Activated CD4-positive, alpha-beta T cell treated with anti-CD3 and anti-CD28 coated beads, Interleukin-2, Interleukin-6, amounts not matched to agents 100 ng/mL and 50 ng/mL, durations not matched to agents 16 hours and 8 hours (primary cell): ENCODE data around the gene TSPEAR.

Experiments
- DNase-seq: peaks from one replicate; pipeline ENCODE4 v3.0.0-alpha.2; 2020

TSPEAR gene

GRCh38 chr21:44478124-44478800, 233.1 kb downstream of the TSPEAR start:
- no peak for DNase-seq

DNA sequence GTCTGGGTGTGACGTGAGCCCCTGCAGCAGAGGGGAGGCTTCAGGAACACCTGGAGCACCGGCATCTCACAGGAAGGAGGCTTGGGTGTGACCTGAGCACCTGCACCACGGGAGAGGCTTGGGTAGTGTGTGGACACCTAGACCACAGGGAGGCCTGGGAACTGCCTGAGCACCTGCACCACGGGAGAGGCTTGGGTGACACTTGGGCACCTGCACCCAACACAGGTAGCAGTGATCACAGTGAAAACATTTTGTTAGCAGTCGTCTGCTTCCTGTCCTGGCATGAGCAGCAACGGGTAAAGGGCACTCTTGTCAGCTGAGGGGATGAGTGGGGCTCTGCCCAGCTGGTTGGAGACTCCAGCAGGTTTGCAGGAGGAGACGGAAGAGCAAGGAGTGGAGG, 233.7 kb downstream of the TSPEAR start:
- no peak for DNase-seq

DNA sequence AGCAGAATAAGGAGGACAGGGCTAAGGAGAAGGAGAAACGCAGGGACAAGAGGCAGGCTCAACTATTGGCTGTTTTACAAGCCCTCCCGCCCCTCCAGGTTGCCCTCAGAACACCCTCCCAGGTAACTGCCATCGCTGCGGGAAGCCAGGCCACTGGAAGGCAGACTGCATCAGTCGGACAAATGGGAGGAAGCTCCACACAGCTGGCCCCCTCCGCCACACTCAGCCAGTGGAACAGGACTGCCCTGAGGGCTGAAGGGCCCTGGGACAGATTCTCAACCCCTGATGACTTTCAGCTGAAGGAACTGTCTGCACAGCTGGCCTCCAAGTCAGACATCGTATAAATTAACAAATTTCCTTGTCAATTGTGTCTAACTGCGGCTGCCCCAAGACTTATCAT, 234.2 kb downstream of the TSPEAR start:
- DNase-seq: no peak

GRCh38 chr21:44475266-44475845, 236.0 kb downstream of the TSPEAR start:
- DNase-seq: no peak

DNA sequence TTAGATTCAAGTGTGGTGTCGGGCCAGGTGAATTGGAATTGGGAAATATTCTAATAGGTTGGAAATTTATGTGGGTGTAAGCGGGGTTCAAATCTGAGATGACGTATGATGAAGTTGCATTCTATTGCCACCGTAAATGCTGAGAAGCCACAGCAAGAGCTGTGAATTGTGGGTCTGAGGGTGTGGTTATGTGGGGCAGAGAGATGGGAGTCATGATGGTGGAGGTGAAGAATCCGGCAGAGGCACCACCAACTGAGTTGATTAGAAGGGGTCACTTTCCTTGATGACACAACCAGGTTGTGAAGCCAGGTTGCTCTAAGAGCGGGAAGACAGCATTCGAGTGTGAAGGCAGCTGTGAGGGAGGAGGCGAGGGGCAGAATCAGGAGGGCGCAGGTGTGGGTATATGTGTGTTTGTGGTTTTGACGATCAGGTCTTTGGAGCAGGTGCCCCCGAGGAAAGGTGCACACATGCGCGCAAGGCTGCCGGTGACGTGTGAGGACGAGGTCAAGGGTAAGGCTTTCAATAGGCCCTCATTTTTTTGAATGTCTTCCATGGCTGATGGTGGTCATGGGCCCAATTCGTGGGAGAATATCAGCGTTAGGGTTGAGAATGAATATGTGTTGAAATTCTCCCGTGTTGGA, 237.3 kb downstream of the TSPEAR start:
- no peak for DNase-seq

DNA sequence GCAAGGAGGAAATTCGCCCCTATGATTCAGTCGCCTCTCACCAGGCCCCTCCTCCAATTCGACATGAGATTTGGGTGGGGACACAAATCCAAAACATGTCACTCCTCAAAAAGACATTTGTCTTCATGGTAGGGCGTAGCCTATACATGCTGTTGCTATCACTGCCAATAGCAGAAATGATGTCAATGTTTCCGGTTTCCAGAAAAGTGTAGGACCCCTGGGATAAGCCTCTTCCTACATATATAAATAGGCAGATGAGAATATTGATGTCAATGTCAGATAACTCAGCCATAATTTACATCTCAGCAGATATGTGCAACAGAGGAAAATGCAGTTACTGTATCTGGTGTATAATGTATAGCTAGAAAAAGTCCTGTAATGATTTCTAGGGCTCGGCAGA, 239.4 kb downstream of the TSPEAR start:
- no peak for DNase-seq

DNA sequence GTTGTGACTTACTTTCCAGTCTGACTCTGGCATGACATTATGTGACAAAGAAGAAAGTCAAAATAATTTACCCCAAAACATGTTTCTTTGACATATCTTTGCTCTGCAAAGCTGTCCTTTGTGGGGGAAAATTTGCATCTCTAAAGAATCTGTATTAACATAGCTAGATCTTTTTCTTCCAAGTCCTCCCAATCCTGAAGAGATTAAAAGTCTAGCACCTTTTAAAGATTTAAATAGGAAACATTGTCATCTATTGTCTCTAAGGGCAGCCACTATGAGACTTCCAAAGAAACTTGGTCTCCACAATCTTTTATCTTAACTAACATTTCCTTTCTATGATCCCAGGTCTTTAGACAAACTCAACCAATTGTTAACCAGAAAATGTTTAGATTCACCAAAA, 240.0 kb downstream of the TSPEAR start:
- DNase-seq: no peak

- no peak for DNase-seq
These were observed 243.5 kb downstream of the TSPEAR start for GRCh38 chr21:44467859-44468195.

DNA sequence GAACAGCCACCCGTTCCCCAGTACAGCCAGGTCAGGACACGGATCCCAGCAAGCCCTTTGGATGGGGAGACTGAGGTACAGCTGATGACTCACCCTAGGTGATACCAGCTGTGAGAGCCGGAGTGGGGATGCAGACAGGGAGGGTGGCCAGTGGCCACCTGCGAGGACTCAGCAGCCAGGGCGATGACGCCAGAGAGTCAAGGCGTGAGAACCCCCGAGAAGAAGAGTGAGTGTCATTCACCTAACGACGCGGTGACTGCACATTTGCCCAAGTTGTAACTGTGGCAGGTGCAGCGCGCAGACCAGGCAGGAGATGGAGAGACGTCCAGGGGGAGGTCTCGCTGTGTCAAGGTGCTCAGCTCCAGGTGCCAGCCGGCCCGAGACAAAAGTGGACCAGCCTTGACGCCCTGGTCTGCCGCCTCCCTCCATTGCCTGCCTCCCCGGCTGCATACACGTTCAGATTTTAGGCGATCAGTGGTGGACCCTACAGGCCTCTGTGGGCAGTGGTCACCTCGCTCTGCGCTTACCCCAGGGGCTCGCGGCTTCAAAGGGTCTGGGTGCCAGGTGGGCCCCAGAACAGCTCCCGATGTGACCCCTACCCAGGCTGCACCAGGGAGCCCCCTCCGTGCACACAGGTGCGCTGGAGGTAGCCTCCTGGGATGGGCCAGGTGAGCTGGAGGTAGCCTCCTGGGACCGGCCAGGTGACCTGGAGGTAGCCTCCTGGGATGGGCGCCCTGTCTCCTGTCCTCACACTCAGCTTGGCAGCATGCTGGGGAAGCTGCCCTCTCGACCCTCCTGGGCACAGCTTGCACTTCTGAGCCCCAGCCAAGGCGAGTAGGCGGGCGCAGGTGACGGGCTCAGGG, 244.1 kb downstream of the TSPEAR start:
- DNase-seq: no peak

- no peak for DNase-seq
These were observed 244.9 kb downstream of the TSPEAR start for GRCh38 chr21:44466351-44466954.

GRCh38 chr21:44464351-44464750, 247.0 kb downstream of the TSPEAR start:
- DNase-seq: no peak

DNA sequence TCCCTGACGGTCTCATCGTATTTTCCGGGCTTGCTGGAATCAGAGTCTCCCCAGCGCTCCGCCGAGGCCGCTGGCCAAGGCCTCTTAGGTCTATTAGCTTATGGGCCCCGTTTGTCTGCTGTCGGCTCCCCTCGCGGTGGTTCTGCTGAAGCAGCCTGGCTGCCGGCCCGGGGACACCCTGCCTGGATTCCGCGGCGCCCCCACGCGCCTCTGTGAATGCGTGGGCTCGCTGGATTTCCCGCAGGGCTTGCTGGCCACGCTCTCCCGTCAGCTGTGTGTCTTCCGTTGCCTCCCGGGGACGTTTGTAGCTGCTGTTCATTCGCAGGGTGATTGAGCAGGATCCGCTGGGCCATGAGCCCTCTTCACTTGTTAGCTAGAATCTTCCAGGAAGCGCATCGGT, 247.6 kb downstream of the TSPEAR start:
- DNase-seq: no peak

- DNase-seq: no peak
These were observed 248.6 kb downstream of the TSPEAR start for GRCh38 chr21:44462834-44463200.

DNA sequence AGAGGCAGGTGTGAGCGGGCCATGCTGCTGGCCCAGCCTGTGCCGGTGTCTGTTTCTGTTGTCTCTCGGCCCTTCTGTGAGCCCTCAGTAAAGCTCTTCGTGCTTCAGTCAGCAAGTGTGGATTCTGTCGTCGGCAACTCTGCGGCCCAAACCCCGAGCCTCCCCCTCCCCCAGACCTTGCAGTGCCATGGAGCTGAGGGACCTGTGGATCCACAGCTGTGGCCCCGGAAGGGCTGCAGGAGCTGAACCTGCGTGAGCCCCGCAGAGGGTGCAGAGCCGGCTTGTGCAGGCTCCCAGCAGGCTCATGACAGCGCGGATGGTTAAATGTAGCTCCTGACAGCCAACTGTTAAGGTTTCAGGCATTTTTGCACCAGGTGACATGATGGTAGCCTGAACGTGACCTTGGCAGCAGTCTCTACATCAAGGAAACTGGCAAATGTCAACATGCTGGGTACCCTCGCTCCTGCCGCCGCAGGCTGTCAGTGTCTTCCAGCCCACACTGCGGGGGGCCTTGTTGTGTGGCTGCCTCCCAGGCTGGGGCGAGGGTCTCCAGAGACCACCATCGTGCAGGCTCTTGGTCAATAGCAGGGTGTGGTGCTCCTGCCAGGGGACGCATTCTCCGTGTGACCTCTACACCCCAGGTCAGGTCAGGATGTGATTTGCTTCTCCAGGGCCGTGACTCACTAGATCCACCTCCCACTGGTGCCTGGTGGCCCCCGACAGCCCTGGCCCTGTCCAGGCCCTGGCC, 249.1 kb downstream of the TSPEAR start:
- DNase-seq: no peak

- no peak for DNase-seq
These were observed 249.8 kb downstream of the TSPEAR start for GRCh38 chr21:44461464-44462001.

GRCh38 chr21:44461005-44461404, 250.4 kb downstream of the TSPEAR start:
- no peak for DNase-seq

DNA sequence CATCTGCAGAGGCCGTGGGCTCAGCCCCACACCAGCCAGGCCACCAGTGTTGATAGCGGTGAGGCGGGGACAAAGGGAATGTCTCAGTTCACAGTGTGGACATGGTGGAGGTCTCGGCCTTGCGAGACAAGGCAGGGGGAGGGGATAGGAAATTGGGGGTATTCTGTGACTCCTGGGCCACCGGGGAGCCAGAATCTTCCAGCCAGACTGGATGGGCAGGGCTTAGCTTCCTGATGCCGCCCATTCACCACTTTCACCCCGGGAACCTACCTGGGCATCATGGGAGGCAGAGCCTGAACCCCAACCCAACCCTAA, 251.0 kb downstream of the TSPEAR start:
- no peak for DNase-seq

GRCh38 chr21:44459712-44460440, 251.5 kb downstream of the TSPEAR start:
- no peak for DNase-seq

- DNase-seq: no peak
These were observed 252.2 kb downstream of the TSPEAR start for GRCh38 chr21:44458971-44459711.

DNA sequence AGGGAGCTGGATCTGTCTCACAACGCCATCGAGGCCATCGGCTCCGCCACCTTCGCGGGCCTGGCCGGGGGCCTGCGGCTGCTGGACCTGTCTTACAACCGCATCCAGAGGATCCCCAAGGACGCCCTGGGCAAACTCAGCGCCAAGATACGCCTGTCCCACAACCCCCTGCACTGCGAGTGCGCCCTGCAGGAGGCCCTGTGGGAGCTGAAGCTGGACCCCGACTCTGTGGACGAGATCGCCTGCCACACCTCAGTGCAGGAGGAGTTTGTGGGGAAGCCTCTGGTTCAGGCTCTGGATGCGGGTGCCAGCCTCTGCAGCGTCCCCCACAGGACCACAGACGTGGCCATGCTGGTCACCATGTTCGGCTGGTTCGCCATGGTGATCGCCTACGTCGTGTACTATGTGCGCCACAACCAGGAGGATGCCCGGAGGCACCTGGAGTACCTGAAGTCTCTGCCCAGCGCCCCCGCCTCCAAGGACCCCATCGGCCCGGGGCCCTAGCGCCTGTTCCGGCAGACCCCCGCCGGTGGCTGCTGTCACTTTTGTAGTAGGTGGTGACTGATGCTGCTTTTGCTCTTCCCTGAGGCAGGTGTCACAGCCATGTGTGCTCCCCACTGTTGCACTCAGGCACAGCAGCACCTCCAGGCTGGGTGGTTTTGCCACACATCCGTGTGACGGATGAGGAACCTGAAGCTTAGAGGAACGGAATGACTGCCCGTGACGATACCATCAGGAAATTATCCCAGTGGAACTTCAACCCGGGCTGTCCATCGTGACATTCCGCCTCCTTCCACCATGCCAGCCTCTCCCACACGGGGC, 254.2 kb downstream of the TSPEAR start:
- no peak for DNase-seq
